GM19035 (cell line): ENCODE results near the gene NDRG4.
A peak's percentile ranks its signal among the peaks of the same experiment; 100 is the strongest.

ENCODE experiments used
- ATAC-seq: cut with Tn5 transposase; IDR thresholded peaks from one replicate; pipeline ENCODE4 v1.9.1; 2021; ENCODE audit not compliant: unreplicated experiment

NDRG4 gene

GRCh38 chr16:58508671-58509251, 8.8 kb downstream of the NDRG4 start:
- ATAC-seq: no peak

DNA sequence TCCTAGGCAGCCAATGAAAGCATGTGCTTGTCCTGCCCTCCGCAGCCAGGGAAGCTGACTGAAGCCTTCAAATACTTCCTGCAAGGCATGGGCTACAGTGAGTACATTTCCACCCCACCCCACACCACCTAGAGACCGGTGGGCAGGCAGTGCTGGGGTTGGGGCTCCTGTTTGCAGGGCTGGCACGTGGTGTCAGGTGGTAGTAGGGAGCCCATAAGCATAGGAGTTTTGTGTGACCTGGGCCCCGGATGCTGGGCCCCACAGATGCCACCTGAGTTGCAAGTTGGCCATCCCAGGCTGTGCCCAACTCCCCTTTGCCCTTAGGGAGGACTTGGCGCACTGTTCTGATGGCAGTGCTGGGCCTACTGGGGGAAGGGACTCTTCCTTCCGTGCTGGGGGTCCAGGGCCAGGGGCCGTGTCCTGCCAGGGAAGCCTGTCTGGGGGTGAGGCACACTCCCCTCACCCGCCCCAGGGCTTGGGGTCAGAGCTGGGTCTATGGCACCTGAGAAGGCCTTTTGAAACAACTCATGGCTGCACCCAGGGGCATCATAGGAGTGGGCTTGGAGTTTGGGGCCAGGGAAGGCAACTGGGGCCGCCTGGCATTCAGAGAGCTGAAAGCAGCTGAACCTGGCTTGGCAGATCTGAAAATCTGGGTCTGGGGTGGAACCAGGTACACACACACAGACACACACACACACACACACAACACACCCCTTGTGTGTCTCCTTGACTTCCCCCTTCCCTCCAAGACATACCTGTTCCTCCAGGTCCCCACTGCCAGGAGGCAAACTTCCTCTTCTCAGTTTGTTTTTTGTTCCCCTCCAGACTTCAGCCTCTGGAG, 9.5 kb downstream of the NDRG4 start:
- no peak for ATAC-seq

GRCh38 chr16:58510097-58510775, 10.3 kb downstream of the NDRG4 start:
- ATAC-seq: no peak

GRCh38 chr16:58510776-58511628, 11.1 kb downstream of the NDRG4 start:
- ATAC-seq: no peak

DNA sequence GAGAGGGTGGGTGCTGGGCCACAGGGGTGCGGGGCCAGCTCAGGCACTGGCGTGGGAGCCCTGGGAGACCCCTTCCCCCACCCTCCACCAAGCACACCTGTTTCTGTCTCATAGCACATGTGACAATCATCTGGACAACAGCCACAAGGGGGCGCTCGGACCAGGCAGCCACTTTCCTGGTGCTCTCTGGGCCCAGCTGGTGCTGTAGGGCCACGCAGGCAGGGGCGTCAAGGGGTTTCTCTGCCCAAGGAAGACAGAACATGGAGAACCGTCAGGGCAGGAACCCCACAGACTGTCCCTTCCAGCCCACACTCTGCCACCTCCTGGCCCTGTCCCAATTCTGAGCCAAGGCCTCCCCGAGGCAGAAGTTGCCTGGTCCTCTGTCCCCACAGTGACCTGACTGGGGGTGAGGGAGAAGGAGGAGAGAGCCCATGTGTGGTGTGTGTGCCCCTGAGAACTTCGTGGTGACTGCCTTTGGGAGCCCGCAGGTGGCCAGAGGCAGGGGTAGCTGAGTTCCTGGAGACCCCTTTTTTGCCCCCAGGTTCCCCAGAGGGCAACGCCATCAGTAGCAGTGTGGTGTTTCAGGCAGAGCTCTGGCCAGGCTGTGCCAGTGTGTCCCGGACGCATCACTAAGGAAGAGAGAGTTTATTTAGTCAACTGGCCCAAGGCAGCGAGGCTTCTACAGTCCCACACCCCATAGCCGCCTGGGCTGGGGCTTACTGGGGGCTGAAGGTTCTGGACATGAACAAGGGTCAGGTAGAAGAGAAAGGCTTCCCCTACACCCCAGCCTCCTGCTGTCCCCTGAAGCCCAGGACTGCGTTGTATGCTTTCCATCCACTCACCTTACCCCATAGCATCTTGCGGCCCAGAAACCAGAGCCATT, 12.2 kb downstream of the NDRG4 start:
- no peak for ATAC-seq

DNA sequence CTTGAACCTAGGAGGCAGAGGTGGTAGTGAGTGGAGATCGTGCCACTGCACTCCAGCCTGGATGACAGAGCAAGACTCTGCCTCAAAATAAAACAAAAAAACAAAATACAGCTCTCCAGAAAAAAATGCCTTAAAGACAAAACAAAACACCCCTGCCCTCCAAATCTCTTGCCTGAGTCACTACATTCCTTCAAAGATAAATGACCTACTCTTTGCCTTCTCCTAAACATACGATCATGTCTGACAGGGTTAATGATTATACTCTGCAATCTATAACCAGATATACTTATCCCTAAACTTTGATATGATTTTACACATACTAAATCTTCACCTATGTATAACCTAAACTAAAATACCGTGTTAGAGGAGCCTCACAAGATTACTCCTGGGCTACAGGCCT, 13.9 kb downstream of the NDRG4 start:
- no peak for ATAC-seq

DNA sequence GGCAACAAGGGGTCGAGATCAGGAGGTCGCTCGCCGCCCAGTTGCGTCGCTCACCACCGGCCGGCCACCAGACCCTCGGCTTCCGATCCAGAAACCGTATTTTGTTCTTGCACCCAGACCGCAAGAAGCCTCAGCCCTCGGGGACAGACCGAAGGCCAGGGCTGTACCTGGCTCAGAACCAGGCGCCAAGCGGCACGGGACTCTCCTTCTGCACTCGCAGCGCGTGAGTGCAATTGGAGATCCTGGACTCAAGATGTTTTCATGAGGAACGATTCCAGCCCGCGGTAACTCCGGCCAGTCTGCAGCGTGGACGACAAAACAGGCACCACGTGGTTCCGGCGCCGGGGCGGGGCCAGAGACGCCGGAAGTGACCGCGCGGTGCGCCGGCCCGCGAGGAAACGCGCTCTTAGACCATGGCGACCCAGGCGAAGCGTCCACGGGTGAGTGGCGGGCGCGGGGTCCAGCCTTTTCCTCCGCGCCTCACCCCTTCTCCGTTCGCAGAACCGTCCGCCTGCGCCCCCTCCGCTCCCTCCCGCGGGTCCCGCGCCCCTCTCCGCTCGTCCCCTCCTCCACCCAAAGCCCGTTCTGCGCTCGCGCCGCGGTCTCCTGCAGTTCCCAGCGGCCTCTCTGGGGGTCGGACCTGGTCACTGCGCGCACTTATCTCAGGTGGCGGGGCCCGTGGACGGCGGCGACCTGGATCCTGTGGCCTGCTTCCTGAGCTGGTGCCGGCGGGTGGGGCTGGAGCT, 15.4 kb downstream of the NDRG4 start, which contains the start of gene SETD6:
Gene SETD6, plus strand, starts transcription at position 393 of the 746 bp plus-strand sequence. Its CDS starts 21 bp downstream, at position 414.
- ATAC-seq: peak; percentile 78

DNA sequence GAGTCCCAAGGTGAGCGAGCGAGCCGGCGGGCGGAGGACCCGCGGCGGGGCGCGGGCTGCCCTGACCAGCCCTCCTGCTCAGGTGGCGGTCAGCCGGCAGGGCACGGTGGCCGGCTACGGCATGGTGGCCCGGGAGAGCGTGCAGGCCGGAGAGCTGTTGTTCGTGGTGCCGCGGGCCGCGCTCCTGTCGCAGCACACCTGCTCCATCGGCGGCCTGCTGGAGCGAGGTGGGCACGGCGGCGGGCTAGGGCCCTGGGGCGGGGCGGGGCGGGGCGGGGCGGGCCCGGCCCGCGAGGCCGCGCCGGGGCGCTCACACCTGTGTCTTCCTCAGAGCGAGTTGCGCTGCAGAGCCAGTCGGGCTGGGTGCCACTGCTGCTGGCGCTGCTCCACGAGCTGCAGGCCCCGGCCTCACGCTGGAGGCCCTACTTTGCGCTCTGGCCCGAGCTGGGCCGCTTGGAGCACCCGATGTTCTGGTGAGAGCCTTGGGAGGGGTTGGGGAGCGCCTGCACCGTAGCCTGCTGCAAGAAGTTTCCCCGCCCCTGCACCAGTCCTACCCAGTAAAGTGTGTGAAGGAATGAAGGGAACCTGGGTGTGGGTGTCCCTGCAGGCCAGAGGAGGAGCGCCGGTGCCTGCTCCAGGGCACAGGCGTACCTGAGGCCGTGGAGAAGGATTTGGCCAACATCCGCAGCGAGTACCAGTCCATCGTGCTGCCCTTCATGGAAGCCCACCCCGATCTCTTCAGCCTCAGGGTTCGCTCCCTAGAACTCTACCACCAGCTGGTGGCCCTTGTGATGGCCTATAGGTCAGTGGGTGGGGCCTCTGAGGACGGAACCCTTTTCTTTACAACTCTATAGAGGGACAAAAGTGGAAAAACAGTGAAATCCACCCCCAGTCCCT, 16.2 kb downstream of the NDRG4 start:
- peak; percentile 52 for ATAC-seq

DNA sequence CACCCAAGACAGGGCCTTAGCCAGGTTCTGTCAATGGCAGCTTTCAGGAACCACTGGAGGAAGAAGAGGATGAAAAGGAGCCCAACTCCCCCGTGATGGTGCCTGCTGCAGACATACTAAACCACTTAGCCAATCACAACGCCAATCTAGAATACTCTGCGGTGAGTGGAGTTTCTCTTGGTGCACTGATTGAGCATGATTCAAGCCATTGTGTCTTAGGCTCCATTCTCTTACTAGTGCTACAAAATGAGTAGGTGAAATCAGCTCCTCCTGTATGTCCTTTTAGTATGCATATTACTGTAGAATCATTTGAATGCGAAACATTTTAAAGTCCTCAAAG, 16.8 kb downstream of the NDRG4 start:
- no peak for ATAC-seq

DNA sequence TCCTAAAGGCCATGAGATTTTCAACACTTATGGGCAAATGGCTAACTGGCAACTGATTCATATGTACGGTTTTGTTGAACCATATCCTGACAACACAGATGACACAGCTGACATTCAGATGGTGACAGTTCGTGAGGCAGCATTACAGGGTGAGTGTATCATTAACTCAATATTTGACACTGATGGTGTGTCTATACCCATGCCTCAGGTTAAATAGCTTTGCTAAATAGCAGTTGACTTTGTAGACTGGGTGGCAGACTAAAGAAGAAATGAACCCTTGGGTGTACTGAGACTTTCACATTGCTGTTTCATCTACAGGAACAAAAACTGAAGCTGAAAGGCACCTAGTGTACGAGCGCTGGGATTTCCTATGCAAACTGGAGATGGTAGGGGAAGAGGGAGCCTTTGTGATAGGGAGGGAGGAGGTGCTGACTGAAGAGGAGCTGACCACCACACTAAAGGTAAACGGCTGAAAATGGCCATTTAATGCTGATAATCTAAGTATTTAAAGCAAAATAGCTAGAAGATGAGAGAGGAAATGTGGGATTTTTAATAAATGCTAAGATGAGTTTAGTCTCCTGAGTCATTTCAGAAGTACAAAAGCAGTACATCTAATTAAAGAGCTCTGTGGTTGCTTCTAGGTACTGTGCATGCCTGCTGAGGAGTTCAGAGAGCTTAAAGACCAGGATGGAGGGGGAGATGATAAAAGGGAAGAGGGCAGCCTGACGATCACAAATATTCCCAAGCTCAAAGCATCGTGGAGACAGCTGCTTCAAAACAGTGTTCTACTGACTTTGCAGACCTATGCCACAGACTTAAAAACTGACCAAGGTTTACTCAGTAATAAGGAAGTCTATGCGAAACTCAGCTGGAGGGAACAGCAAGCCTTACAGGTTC, 18.4 kb downstream of the NDRG4 start:
- ATAC-seq: no peak

DNA sequence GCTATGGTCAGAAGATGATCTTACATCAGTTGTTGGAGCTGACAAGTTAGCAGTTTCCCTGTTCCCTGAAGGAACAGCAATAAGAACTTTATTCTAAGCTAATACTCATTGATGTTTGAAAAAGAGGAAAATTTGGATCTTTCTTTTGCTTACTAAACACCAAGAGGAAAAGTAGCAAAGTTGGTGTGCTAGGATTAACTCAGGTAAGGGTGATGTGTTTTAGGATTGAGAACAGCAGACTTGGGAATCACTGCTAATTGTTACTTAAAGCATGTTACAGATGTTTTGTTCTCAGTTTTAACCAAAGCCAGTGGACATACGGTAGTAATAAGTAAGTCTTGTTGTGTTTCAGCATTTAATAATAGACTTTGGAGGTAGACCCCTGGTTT, 19.0 kb downstream of the NDRG4 start:
- ATAC-seq: no peak

GRCh38 chr16:58519707-58520106, 19.8 kb downstream of the NDRG4 start:
- no peak for ATAC-seq

- ATAC-seq: no peak
Measured at GRCh38 chr16:58530179-58530578, 30.2 kb downstream of the NDRG4 start.

DNA sequence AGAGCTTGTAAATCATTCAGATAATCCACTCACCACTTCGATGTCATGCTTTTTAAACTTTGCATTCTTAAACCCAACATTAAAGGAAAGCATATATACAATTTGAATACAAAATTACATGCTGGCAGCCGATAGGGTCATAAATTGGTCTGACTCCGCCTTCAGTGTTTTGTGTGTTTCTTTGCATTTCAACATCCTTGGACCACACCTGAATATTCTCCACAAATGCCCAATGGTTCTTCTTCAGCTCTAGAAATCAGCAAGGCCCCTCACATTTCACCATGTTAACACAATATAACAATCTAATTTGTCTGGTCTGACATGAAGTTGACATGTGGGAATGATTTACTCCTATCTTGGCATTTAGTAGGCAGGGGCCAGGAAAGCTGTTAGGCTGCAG, 32.5 kb downstream of the NDRG4 start:
- no peak for ATAC-seq

DNA sequence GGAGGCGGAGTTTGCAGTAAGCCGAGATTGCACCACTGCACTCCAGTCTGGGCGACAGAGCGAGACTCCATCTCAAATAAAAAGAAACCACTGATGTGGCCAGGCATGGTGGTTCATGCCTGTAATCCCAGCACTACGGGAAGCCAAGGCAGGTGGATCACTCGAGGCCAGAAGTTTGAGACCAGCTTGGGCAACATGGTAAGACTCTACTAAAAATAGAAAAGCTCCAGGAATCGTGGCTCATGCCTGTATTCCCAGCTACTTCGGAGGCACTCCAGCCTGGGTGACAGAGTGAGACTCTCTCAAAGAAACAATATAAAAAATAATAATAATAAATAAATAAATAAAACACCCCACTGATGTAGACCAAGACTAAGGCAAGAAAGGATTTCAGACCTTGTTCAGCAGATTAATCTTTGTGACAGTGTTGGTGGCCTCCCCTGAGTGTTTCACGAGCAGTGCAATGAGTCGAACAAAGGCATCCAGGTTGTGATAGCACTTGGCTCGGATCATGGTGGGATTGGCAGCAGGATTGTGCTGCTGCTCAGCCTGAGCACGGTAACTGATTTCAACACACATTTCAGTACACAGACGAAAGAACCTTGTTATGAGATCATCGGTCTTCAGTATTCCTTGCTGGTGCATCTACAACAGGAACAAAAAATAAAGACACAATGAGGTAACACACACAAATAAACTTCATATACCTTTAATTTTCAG, 34.0 kb downstream of the NDRG4 start:
- ATAC-seq: no peak

DNA sequence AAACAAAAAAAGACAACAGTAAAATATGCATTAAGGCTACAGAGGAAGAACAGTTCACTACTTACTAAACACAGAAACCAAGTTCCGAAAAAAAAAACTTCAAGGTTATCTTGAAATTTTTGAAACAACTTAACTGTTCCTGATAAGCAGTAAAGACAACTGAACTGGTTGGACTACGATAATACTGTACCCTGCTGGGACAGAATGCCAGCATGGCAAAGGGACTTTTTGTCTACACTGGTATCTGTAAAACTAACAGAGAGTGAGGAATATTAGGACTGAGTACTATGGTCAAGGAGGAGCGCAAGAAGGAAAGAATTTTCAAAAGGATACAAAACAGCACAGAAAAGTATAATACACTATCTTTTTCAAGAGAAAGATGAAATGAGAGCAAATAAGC, 35.2 kb downstream of the NDRG4 start:
- ATAC-seq: no peak

- ATAC-seq: no peak
Measured at GRCh38 chr16:58536278-58536677, 36.3 kb downstream of the NDRG4 start.
